Panc1 (cell line): Measurements from ENCODE around the gene PCSK2. TPM values are rescaled to one million over a fixed set of nuclear protein-coding genes. Genes with fewer than 3 reads are reported as not detected.

ENCODE experiments used
- ATAC-seq: fragments of 200-7000 bp; cut with Tn5 transposase; 2 replicates; pipeline ENCODE4 v1.9.1; 2020; ENCODE audit warnings: mild to moderate bottlenecking, moderate library complexity
- BruUV-seq: library from RNA; stranded (reverse); fragments of 400-500 nt; replicated peaks from 2 replicates; lab custom pipeline; 2021; lab: Mats Ljungman, UMichigan
- CTCF ChIA-PET: fragments of 300-600 bp; sonication (Branson Sonifier 250); formaldehyde crosslinking; loops from one replicate; lab custom pipeline; 2022; ENCODE audit warnings: antibody characterized with exemption; lab: Charles Lee
- POLR2A ChIA-PET: fragments of 300-600 bp; sonication (Branson Sonifier 250); formaldehyde crosslinking; loops from one replicate; lab custom pipeline; 2022; ENCODE audit warnings: antibody characterized with exemption; lab: Charles Lee
- DNase-seq: peaks from one replicate; pipeline ENCODE4 v3.0.0-alpha.2; 2010; ENCODE audit warnings: low read depth, low spot score
- H3K27ac ChIP-seq: 2 replicates; pipeline ENCODE4 v1.5.1; 2011; ENCODE audit warnings: mild to moderate bottlenecking, low read length, inconsistent platforms
- H3K27me3 ChIP-seq: fragments of 200-500 bp; sonication (Bioruptor generic); 2 replicates; pipeline ENCODE4 v1.6.0; 2014; ENCODE audit warnings: low read length, inconsistent platforms; ENCODE audit not compliant: control insufficient read depth, insufficient read depth
- H3K36me3 ChIP-seq: fragments of 200-500 bp; sonication (Bioruptor generic); 2 replicates; pipeline ENCODE4 v1.5.1; 2014; ENCODE audit warnings: inconsistent platforms, mild to moderate bottlenecking, low read length, moderate library complexity; ENCODE audit not compliant: control insufficient read depth, insufficient read depth
- H3K4me1 ChIP-seq: 2 replicates; pipeline ENCODE4 v1.5.1; 2011; ENCODE audit warnings: inconsistent platforms, mild to moderate bottlenecking, low read length, moderate library complexity; ENCODE audit not compliant: control insufficient read depth, insufficient read depth
- H3K4me3 ChIP-seq, 2 experiments: 2 replicates each; pipeline ENCODE4 v1.5.1; 2011 to 2012; ENCODE audit warnings: low read depth in 2 of 2, low read length in 2 of 2, mild to moderate bottlenecking in 2 of 2, inconsistent platforms in 1 of 2, moderate library complexity in 1 of 2
- H3K9me3 ChIP-seq: fragments of 200-500 bp; sonication (Bioruptor generic); 2 replicates; pipeline ENCODE4 v1.5.1; 2014; ENCODE audit warnings: low read depth, mild to moderate bottlenecking, inconsistent platforms, low read length, moderate library complexity; ENCODE audit not compliant: control insufficient read depth, insufficient read depth
- POLR2AphosphoS5 ChIP-seq: IDR thresholded peaks from 2 replicates; pipeline ENCODE4 v1.6.1; 2012; ENCODE audit warnings: mild to moderate bottlenecking, low read depth, low read length, moderate library complexity
- REST ChIP-seq, 2 experiments: IDR thresholded peaks; 2 replicates each; pipeline ENCODE4 v1.6.1; 2011 to 2012; ENCODE audit warnings: low read depth in 2 of 2, control low read depth in 1 of 2, low read length in 1 of 2, mild to moderate bottlenecking in 1 of 2, moderate library complexity in 1 of 2; ENCODE audit not compliant: insufficient read depth in 1 of 2
- SIN3A ChIP-seq: IDR thresholded peaks from 2 replicates; pipeline ENCODE4 v1.6.1; 2012; ENCODE audit warnings: low read depth, mild to moderate bottlenecking, low read length, moderate library complexity, borderline replicate concordance; ENCODE audit not compliant: insufficient read depth
- TCF7L2 ChIP-seq: IDR thresholded peaks from 2 replicates; pipeline ENCODE4 v1.6.1; 2011; ENCODE audit warnings: mild to moderate bottlenecking, low read depth, low read length, inconsistent platforms
- in situ Hi-C: cut with HindIII; loops from 2 replicates; pipeline ENCODE4 v1.10.0; 2016; ENCODE audit warnings: low sequenced_read_pairs, low pct_unique_long_range_greater_than_20kb
- intact Hi-C: fragments of 100-400 bp; cut with micrococcal nuclease; formaldehyde crosslinking; loops from one replicate; pipeline ENCODE4 v1.10.0; 2022; ENCODE audit not compliant: unreplicated experiment
- total RNA-seq: library from RNA; stranded (reverse); gene quantifications from one replicate; pipeline ENCODE4 v1.2.1, GENCODE V29; 2021; ENCODE audit not compliant: unreplicated experiment
- TF ChIP-seq, protein P1 (sequence below): fragments of 450-650 bp; IDR thresholded peaks from 2 replicates; pipeline ENCODE4 v1.5.1; 2017; ENCODE audit warnings: mild to moderate bottlenecking

The PCSK2 gene
- total RNA-seq, 1 experiment from 2014 or later: not detected

- Histone ChIP-seq H3K36me3 (no peaks in the 10 kb centered on the region), H3K27ac (no peak overlapping the region), H3K4me1 (no peaks in the 10 kb centered on the region), H3K4me3 (no peak overlapping the region), H3K9me3 (no peaks in the 10 kb centered on the region), H3K27me3 (0 out of 2 replicates have a peak, but pooled peaks cover 4% of the 10 kb centered on the region)
- intact Hi-C loops (no loop called here), in situ Hi-C loops (no loop called here)
- ATAC-seq: no peak
- BruUV-seq: no TSS peak
- ChIA-PET CTCF (no interaction called here), POLR2A (no interaction called here)
- TF ChIP-seq TCF7L2 (no peak), REST (IDR thresholded peaks at IDR 0.05; ENCODE audit: insufficient read depth in 1 of 2, low read depth in 2 of 2, low read length in 1 of 2) (no peak), SIN3A (no peak), POLR2AphosphoS5 (no peak)
- TF ChIP-seq, protein P1, sequence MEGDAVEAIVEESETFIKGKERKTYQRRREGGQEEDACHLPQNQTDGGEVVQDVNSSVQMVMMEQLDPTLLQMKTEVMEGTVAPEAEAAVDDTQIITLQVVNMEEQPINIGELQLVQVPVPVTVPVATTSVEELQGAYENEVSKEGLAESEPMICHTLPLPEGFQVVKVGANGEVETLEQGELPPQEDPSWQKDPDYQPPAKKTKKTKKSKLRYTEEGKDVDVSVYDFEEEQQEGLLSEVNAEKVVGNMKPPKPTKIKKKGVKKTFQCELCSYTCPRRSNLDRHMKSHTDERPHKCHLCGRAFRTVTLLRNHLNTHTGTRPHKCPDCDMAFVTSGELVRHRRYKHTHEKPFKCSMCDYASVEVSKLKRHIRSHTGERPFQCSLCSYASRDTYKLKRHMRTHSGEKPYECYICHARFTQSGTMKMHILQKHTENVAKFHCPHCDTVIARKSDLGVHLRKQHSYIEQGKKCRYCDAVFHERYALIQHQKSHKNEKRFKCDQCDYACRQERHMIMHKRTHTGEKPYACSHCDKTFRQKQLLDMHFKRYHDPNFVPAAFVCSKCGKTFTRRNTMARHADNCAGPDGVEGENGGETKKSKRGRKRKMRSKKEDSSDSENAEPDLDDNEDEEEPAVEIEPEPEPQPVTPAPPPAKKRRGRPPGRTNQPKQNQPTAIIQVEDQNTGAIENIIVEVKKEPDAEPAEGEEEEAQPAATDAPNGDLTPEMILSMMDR: no peak
- DNase-seq: no peak
Observed at GRCh38 chr20:17306427-17306826, 79.6 kb downstream of the PCSK2 start.

DNA sequence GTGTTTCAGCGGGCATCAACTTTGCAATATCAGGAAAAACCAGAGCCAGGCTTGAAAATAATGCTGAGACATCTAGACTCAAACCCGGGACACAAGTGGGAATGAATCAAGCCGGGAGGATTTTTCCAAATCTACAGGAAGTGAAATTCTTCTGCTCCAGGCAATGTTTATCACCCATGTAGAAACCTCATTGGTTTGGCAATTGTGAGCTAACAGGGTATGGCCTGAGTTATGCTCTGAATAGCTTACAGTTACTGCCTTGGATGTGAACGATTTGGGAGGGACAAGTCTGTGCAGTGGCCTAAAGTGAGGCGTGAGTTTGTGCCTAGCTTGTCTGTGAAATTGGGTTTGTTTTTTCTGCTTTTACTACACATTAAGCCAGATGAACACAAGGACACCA lies 87.4 kb downstream of the PCSK2 start:
- Histone ChIP-seq H3K4me3 (no peak overlapping the region), H3K36me3 (no peaks in the 10 kb centered on the region), H3K27me3 (peaks cover 21% of the 10 kb centered on the region), H3K9me3 (no peaks in the 10 kb centered on the region), H3K27ac (no peak overlapping the region), H3K4me1 (no peaks in the 10 kb centered on the region; the same call in 1 of the 2 replicates)
- ATAC-seq (no peak), DNase-seq (no peak)
- intact Hi-C loops: no loop called here
- BruUV-seq: no TSS peak
- in situ Hi-C loops: no loop called here
- TF ChIP-seq REST (IDR thresholded peaks at IDR 0.05; ENCODE audit: insufficient read depth in 1 of 2, low read depth in 2 of 2, low read length in 1 of 2) (no peak), TCF7L2 (no peak), POLR2AphosphoS5 (no peak), SIN3A (no peak)
- TF ChIP-seq, protein P1: no peak
- ChIA-PET CTCF (no interaction called here), POLR2A (no interaction called here)
